ENCODE measurements around the gene PMF1.
"Not testable (repeated sequence)": the region's sequence is repeated elsewhere in the genome, so short reads cannot be mapped to it uniquely, and the experiment has no call there.

PMF1 gene

GRCh38 chr1:156196445-156196844, 16.4 kb upstream of the PMF1 start:
- no peak for DNase-seq

GRCh38 chr1:156198831-156199349, 13.9 kb upstream of the PMF1 start:
- DNase-seq: no peak

- DNase-seq: no peak
Measured at GRCh38 chr1:156200044-156200443, 12.8 kb upstream of the PMF1 start.

GRCh38 chr1:156203331-156203730, 9.5 kb upstream of the PMF1 start:
- DNase-seq: peak; percentile 45

GRCh38 chr1:156204686-156205085, 8.1 kb upstream of the PMF1 start:
- DNase-seq: no peak

GRCh38 chr1:156211243-156211642, 1.6 kb upstream of the PMF1 start:
- DNase-seq: no peak

GRCh38 chr1:156212130-156212529, 677 bp upstream of the PMF1 start:
- DNase-seq: no peak

- DNase-seq: no peak
Measured at GRCh38 chr1:156213644-156213966, 798 bp downstream of the PMF1 start.

GRCh38 chr1:156214024-156214748, 1.4 kb downstream of the PMF1 start:
- peak; percentile 26 for DNase-seq

- not testable (repeated sequence) for DNase-seq
Measured at GRCh38 chr1:156216361-156217086, 3.7 kb downstream of the PMF1 start.

GRCh38 chr1:156217871-156218270, 5.1 kb downstream of the PMF1 start:
- DNase-seq: no peak

- no peak for DNase-seq
Measured at GRCh38 chr1:156220226-156220625, 7.4 kb downstream of the PMF1 start.

- no peak for DNase-seq
Measured at GRCh38 chr1:156221986-156222692, 9.3 kb downstream of the PMF1 start.

- DNase-seq: no peak
Measured at GRCh38 chr1:156225677-156226014, 12.8 kb downstream of the PMF1 start.

GRCh38 chr1:156226116-156226538, 13.3 kb downstream of the PMF1 start:
- DNase-seq: no peak

GRCh38 chr1:156226782-156227181, 14.0 kb downstream of the PMF1 start:
- no peak for DNase-seq

GRCh38 chr1:156228501-156228900, 15.7 kb downstream of the PMF1 start:
- DNase-seq: no peak

- DNase-seq: no peak
Measured at GRCh38 chr1:156229809-156230472, 17.1 kb downstream of the PMF1 start.

- no peak for DNase-seq
Measured at GRCh38 chr1:156230473-156230837, 17.6 kb downstream of the PMF1 start.

- no peak for DNase-seq
Measured at GRCh38 chr1:156232201-156232894, 19.5 kb downstream of the PMF1 start.

GRCh38 chr1:156233426-156234127, 20.8 kb downstream of the PMF1 start:
- DNase-seq: peak; percentile 89

- no peak for DNase-seq
Measured at GRCh38 chr1:156236164-156236563, 23.4 kb downstream of the PMF1 start.
